Measurements from ENCODE around the gene CLRN2. TPM values are rescaled to one million over a fixed set of nuclear protein-coding genes. Genes with fewer than 3 reads are reported as not detected.
A peak's percentile ranks its signal among the peaks of the same experiment; 100 is the strongest.

CLRN2 gene
- total RNA-seq, result not detected in 2 replicates
- not detected in 2 replicates for polyA plus RNA-seq
- not detected in 2 replicates for polyA plus RNA-seq (2011; cell fraction: cytosol; rRNA removed)
- not detected in 2 replicates for polyA plus RNA-seq (2011; cell fraction: nucleus; rRNA removed)
- not detected in 2 replicates for polyA plus RNA-seq (2012)
- not detected in 2 replicates for polyA minus RNA-seq
- not detected for polyA minus RNA-seq (2011; cell fraction: cytosol; rRNA and poly(A)+ RNA removed)
- not detected in 2 replicates for polyA minus RNA-seq (2011; cell fraction: nucleus; rRNA and poly(A)+ RNA removed)
- percentile 4 among the genes with signal in this experiment for Bru-seq, nascent RNA
- BruChase-seq, experiment 1, labeled RNA remaining after a 6-hour chase, result not detected
- BruChase-seq, experiment 2, labeled RNA remaining after a 2-hour chase, result not detected
- long read RNA-seq, result 0 reads

- Histone ChIP-seq H3K27ac (ENCODE audit: insufficient read depth, low read depth, low read length) (no peak within 1 kb of the TSS), H4K20me1 (replicated peaks; ENCODE audit: control insufficient read depth, extremely low read depth, insufficient read depth, low read length) (no peaks in the 10 kb centered on the region), H3K36me3 (ENCODE audit: control insufficient read depth in 2 of 2, extremely low read depth in 1 of 2, insufficient read depth in 2 of 2, low read length in 2 of 2) (no peaks in the 10 kb centered on the region), H3K9ac (replicated peaks; ENCODE audit: extremely low read depth, insufficient read depth, low read length) (no peak within 1 kb of the TSS), H2AFZ (ENCODE audit: low read depth, low read length) (no peak within 1 kb of the TSS), H3K27me3 (ENCODE audit: control insufficient read depth in 2 of 2, insufficient read depth in 2 of 2, low read length in 2 of 2) (peaks cover 25 to 28% of the 10 kb centered on the region in 2 experiments), H3K4me3 (replicated peaks in 1 of 3; ENCODE audit: insufficient read depth in 1 of 3, low read depth in 1 of 3, low read length in 3 of 3) (no peak within 1 kb of the TSS), H3K4me2 (ENCODE audit: insufficient read depth, low read length) (no peak within 1 kb of the TSS), H3K9me1 (replicated peaks; ENCODE audit: control insufficient read depth, extremely low read depth, insufficient read depth, low read length) (no peaks in the 10 kb centered on the region), H3K4me1 (ENCODE audit: control insufficient read depth, extremely low read depth, insufficient read depth, low read length) (peaks cover 15% of the 10 kb centered on the region), H3K9me3 (replicated peaks; ENCODE audit: control insufficient read depth, insufficient read depth, low read length) (no peaks in the 10 kb centered on the region), H3K79me2 (ENCODE audit: control insufficient read depth, insufficient read depth, low read length) (peaks cover 17% of the 10 kb centered on the region)
- FAIRE-seq (no peak), DNase-seq (ENCODE audit: low read depth, low spot score) (no peak)
- intact Hi-C loops (cut with micrococcal nuclease) (no loop called here), dilution Hi-C loops (cut with MboI; ENCODE audit: extremely low pct_ligation_motif_present, low sequenced_read_pairs) (no loop called here)
- POLR2A ChIA-PET, result no interaction called here
- CTCF ChIA-PET, result no interaction called here
- no TSS peak for BruUV-seq (replicated peaks)
- TF ChIP-seq EZH2 (IDR thresholded peaks at IDR 0.05; ENCODE audit: borderline replicate concordance, low read depth, low read length, severe bottlenecking) (no peak), CTCF (IDR thresholded peaks at IDR 0.05; ENCODE audit: extremely low read depth in 1 of 2, insufficient read depth in 1 of 2, low read depth in 1 of 2, low read length in 2 of 2) (no peak), FOS (IDR thresholded peaks at IDR 0.05; ENCODE audit: borderline replicate concordance, insufficient read depth, low read length) (no peak), JUN (IDR thresholded peaks at IDR 0.05; ENCODE audit: borderline replicate concordance, insufficient read depth, insufficient read length, low read depth) (no peak), POLR2A (IDR thresholded peaks at IDR 0.05; ENCODE audit: low read depth, low read length) (no peak), POLR2AphosphoS5 (IDR thresholded peaks at IDR 0.05; ENCODE audit: insufficient read depth, low read depth, low read length) (no peak), MYC (IDR thresholded peaks at IDR 0.05; ENCODE audit: low read depth, low read length) (no peak)
These were observed at the start of gene CLRN2 for GRCh38 chr4:17514865-17515264. TSS of gene CLRN2 (plus strand) at chr4:17515165. CDS start at chr4:17515267, 102 bp downstream.
